22Rv1 (cell line): ENCODE measurements around the gene FCHSD2.

Experiments
- H3K27ac ChIP-seq: fragments of 450-650 bp; 2 replicates; pipeline ENCODE4 v1.5.1; 2017
- CTCF ChIP-seq: fragments of 450-650 bp; IDR thresholded peaks from 2 replicates; pipeline ENCODE4 v1.5.1; 2017; ENCODE audit warnings: mild to moderate bottlenecking
- ZFX ChIP-seq: fragments of 450-650 bp; IDR thresholded peaks from 2 replicates; pipeline ENCODE4 v1.6.1; 2017; ENCODE audit warnings: antibody characterized with exemption, borderline replicate concordance

FCHSD2 gene

GRCh38 chr11:72971192-72971967, 170.7 kb downstream of the FCHSD2 start:
- no peak for TF ChIP-seq CTCF
- TF ChIP-seq ZFX = no peak
- no peak overlapping the region for H3K27ac ChIP-seq

- TF ChIP-seq CTCF = no peak
- no peak for TF ChIP-seq ZFX
- no peak overlapping the region for H3K27ac ChIP-seq
These were observed 171.5 kb downstream of the FCHSD2 start for GRCh38 chr11:72970557-72971118.

- H3K27ac ChIP-seq = no peak overlapping the region
- no peak for TF ChIP-seq ZFX
- TF ChIP-seq CTCF = no peak
These were observed 172.2 kb downstream of the FCHSD2 start for GRCh38 chr11:72969894-72970335.

- H3K27ac ChIP-seq = no peak overlapping the region
- TF ChIP-seq CTCF = no peak
- TF ChIP-seq ZFX = no peak
These were observed 173.7 kb downstream of the FCHSD2 start for GRCh38 chr11:72968390-72968789.

- no peak overlapping the region for H3K27ac ChIP-seq
- TF ChIP-seq CTCF = no peak
- TF ChIP-seq ZFX = no peak
These were observed 176.4 kb downstream of the FCHSD2 start for GRCh38 chr11:72965672-72966071.

GRCh38 chr11:72962717-72963116, 179.4 kb downstream of the FCHSD2 start:
- no peak for TF ChIP-seq CTCF
- no peak for TF ChIP-seq ZFX

GRCh38 chr11:72962084-72962483, 180.0 kb downstream of the FCHSD2 start:
- TF ChIP-seq CTCF = no peak
- TF ChIP-seq ZFX = no peak
- no peak overlapping the region for H3K27ac ChIP-seq

More at GRCh38 chr11:72962717-72963116, 179.4 kb downstream of the FCHSD2 start:
- no peak overlapping the region for H3K27ac ChIP-seq
